Activated CD8-positive, alpha-beta memory T cell treated with anti-CD3 and anti-CD28 coated beads, Interleukin-2, amount 10 ng/mL, durations not matched to agents 7 days and 5 days (primary cell): ENCODE data around the gene ATP1A2. TPM values are rescaled to one million over a fixed set of nuclear protein-coding genes. Genes with fewer than 3 reads are reported as not detected.
"Not testable (repeated sequence)": the region's sequence is repeated elsewhere in the genome, so short reads cannot be mapped to it uniquely, and the experiment has no call there.

Experiments
- ATAC-seq: fragments of 150-1000 bp; cut with Tn5 transposase; one replicate; pipeline ENCODE4 v1.10.0; 2021; ENCODE audit warnings: moderate library complexity
- CTCF ChIA-PET: fragments of 350-600 bp; sonication (Branson Sonifier 250); formaldehyde crosslinking; loops from one replicate; lab custom pipeline; 2021; ENCODE audit warnings: antibody characterized with exemption; lab: Charles Lee
- DNase-seq: peaks from one replicate; pipeline ENCODE4 v3.0.0-alpha.2; 2020
- H3K27ac Mint-ChIP-seq: one replicate; pipeline ENCODE4 v1.8.0; 2021; ENCODE audit warnings: mild to moderate bottlenecking, mixed read lengths
- H3K27me3 Mint-ChIP-seq: one replicate; pipeline ENCODE4 v1.8.0; 2021; ENCODE audit warnings: mixed read lengths
- H3K36me3 Mint-ChIP-seq: one replicate; pipeline ENCODE4 v1.8.0; 2021; ENCODE audit warnings: mild to moderate bottlenecking, mixed read lengths
- H3K4me1 Mint-ChIP-seq: one replicate; pipeline ENCODE4 v1.8.0; 2021; ENCODE audit warnings: mixed read lengths
- H3K4me3 Mint-ChIP-seq: one replicate; pipeline ENCODE4 v1.8.0; 2021; ENCODE audit warnings: mild to moderate bottlenecking, moderate library complexity, mixed read lengths
- H3K9me3 Mint-ChIP-seq: one replicate; pipeline ENCODE4 v1.8.0; 2022; ENCODE audit warnings: low read depth, mixed read lengths
- total RNA-seq, 2 experiments: library from RNA; stranded (reverse); gene quantifications; one replicate each; pipeline ENCODE4 v1.2.3, GENCODE V29; 2021

ATP1A2 gene
- total RNA-seq, 2 experiments from 2014 or later: not detected

DNA sequence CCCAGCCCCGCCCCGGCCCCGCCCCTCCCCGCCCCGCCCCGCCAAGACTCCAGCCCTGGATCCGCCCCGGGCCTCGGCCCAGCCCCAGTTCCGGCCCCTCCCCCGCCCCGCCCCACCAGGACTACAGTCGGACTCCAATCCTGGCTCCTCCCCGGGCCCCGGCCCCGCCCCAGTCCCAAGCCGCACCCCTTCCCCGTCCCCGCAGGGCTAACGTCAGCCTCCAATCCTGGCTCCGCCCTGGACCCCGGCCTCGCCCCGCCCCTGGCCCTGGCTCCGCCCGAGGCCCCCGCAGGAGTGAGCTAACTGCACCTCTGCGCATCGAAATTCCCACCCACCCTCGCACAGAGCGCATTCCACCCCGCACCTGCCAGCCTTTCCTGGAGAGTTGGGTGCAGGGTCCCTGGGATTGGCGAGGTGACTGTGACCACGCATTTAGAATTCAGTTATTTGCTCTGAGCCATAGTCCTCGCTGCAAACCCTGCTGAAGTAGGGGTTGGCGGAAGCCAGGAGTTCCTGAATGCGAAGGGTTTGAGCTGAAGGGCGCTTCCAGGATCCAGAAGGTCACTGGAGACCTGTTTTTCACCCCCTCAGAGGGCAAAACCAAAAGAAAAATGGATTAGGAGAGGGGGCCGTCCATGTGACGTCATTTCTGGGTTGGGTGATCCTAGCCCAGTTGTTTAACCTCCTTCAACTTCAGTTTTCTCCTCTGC, 16.6 kb upstream of the ATP1A2 start:
- Mint-ChIP-seq H3K4me1 (peaks cover 38% of the 10 kb centered on the region), H3K27me3 (no peaks in the 10 kb centered on the region), H3K36me3 (peaks cover 4% of the 10 kb centered on the region), H3K9me3 (no peaks in the 10 kb centered on the region), H3K27ac (peak overlapping the region; percentile 84), H3K4me3 (peak overlapping the region; percentile 70)
- peak; percentile 89 for ATAC-seq
- CTCF ChIA-PET: interaction anchor here (1.1 to 5.0 kb wide), 6 partner anchors 9 to 277 kb away, joined by 3 to 115 read pairs (median 6); partner anchors contain the start of gene KCNJ9
- DNase-seq: peak; percentile 99

DNA sequence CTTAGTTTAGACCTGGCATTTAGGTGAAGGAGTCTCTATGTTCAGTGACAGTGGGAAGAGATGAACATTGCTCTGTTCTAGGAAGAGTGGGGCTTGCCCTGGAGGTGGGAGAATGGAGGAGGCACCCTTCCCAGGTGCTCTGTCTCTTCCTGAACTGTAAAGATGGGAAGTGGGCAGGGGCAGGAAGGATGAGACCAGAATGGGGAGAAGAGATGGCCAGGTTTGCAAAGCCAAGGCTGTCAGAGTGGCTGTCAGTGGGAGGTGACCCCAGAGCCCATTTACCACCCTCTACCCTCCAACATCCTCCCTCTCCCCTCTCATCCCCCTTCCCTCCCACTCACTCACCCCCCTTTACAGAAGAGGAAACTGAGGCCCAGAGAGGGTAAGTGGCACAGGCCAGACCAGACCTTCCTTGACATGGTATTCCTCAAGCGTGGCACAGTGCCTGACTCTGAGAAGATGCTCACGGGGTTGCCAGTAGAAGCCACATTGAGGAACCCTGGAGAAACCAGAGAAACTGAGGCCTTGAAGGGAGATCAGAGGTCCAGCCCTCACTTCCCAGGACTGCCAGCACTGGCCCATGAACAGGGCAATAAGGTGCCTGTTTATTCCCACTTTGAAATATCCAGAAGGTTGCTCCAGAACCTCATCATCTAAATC, 15.7 kb upstream of the ATP1A2 start:
- ATAC-seq (no peak), DNase-seq (no peak)
- Mint-ChIP-seq H3K27ac (peak overlapping the region; percentile 84), H3K4me3 (no peak overlapping the region), H3K4me1 (peaks cover 38% of the 10 kb centered on the region), H3K9me3 (no peaks in the 10 kb centered on the region), H3K36me3 (no peaks in the 10 kb centered on the region), H3K27me3 (no peaks in the 10 kb centered on the region)
- CTCF ChIA-PET: interaction anchor here (0.6 to 6.7 kb wide), 15 partner anchors 9 to 277 kb away, joined by 3 to 115 read pairs (median 10); partner anchors contain the start of genes KCNJ9 and PEX19

DNA sequence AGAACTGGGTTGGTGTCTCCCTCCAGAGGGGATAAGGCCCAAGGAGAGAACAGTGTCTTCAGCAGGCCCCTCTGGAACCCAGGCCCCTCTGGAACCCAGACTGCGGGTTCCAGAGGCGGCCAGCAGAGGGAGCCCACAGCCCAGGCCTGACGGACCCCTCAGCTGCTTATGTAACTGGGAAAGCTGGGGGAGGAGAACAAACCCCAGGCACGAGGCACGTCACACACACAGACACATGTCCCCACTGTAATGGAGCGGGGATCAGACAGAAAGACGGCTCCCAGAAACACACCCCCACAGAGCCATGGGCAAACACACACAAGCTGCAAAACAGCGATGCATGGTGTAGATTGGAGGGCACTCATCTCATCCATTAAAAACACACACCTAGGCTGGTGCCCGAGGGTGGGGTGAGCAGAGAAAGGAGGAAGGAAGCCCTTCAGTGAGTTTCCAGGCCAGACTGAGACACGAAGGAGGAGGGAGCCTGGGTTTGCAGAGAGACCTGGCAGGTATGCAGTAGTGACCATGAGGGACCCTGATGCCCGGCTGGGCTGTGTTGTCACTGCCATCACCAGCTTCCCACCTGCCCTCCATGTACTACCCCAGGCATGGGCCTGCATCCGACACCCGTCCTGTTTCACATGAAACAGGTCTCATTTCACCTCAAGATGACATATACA, 14.4 kb upstream of the ATP1A2 start:
- H3K27me3 Mint-ChIP-seq: no peaks in the 10 kb centered on the region
- no peaks in the 10 kb centered on the region for H3K36me3 Mint-ChIP-seq
- ATAC-seq (peak; percentile 7), DNase-seq (peak; percentile 78)
- H3K4me1 Mint-ChIP-seq: peaks cover 35% of the 10 kb centered on the region
- H3K27ac Mint-ChIP-seq: no peak overlapping the region
- no peak overlapping the region for H3K4me3 Mint-ChIP-seq
- H3K9me3 Mint-ChIP-seq: no peaks in the 10 kb centered on the region
- CTCF ChIA-PET: interaction anchor here (0.7 to 6.7 kb wide), 30 partner anchors 9 to 278 kb away, joined by 3 to 66 read pairs (median 4); partner anchors contain the start of genes DCAF8, KCNJ9 and PEX19

DNA sequence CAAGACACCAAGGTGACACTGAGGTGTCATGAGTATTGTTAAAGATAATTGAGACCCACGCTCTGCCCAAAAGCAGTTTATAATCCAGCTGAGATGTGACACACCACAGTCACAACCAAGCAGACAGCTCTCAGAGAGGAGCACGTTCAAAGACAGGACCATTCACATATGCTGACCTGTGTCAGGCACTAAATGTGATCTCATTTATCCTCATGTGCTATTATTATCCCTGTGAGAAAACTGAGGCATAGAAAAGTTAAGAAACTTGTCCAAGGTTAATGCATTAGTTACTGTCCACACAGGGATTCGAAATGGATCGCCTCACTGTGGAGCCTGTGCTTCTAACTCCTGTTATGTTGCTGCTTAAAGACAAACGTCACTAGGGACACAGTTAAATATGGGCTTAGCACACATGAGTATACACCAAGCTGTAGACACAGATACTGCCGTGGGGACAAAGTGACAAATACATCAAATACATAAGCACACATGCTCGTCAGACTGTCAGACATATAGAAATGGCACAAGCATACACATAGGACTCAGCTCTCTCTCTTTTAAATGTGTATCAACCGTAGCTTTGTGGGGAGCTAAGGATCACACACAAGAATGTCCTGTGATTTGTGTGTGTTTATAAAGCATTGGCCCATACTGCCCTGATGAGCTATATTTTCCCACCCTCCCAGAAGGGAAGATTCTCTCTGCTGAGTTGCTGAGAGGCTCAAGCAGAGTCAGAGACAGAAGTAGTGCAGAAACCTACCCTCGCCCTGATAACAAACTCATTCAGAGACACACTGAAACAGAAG, 13.6 kb upstream of the ATP1A2 start:
- Mint-ChIP-seq H3K4me1 (peaks cover 29% of the 10 kb centered on the region), H3K9me3 (no peaks in the 10 kb centered on the region), H3K4me3 (no peak overlapping the region)

DNA sequence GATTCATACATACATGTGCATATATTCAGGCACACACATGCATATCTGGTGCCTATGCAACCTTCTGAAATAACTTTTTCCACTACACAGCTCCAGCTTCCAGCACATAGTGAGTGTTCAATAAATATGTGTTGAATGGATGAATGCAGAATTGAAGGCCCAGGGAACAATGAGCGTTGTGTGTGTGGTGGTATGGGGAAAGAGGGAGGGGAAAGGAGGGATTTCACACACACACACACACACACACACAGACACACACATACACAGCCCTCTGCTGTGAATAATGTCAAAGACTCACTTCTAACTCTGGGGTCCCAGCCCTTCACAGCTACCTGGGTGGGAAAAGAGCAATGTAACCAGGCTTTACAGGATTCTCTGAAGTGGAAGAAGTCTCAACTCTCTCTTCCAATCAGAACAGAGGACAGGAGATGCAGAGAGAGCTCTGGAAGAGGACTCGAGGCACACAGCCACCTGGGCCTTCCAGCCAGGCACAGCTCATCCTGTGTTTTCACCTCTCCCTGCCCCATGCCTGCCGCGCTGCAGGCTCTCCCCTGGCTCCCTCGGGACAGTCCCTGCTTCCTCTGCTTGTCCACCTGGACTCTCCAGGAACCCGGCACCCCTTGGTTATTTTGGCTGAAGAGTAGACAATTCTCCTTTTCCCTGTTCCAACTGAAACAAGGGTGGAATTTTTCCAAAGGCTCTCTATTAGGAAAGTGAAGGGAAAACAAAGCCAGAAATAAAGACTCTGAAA, 11.7 kb upstream of the ATP1A2 start:
- ATAC-seq (no peak), DNase-seq (no peak)
- CTCF ChIA-PET: interaction anchor here (0.6 to 6.7 kb wide), 8 partner anchors 18 to 273 kb away, joined by 3 to 66 read pairs (median 22); no protein-coding TSS in a partner anchor
- Mint-ChIP-seq H3K27ac (no peak overlapping the region), H3K9me3 (no peaks in the 10 kb centered on the region), H3K4me1 (peaks cover 19% of the 10 kb centered on the region), H3K36me3 (no peaks in the 10 kb centered on the region), H3K27me3 (no peaks in the 10 kb centered on the region), H3K4me3 (no peak overlapping the region)

More for the DNA sequence above, 13.6 kb upstream of the ATP1A2 start:
- CTCF ChIA-PET: interaction anchor here (0.6 to 6.7 kb wide), 23 partner anchors 9 to 277 kb away, joined by 3 to 66 read pairs (median 5); partner anchors contain the start of genes DCAF8, KCNJ9 and PEX19
- H3K36me3 Mint-ChIP-seq: no peaks in the 10 kb centered on the region
- no peak overlapping the region for H3K27ac Mint-ChIP-seq
- ATAC-seq: no peak
- no peak for DNase-seq
- no peaks in the 10 kb centered on the region for H3K27me3 Mint-ChIP-seq

DNA sequence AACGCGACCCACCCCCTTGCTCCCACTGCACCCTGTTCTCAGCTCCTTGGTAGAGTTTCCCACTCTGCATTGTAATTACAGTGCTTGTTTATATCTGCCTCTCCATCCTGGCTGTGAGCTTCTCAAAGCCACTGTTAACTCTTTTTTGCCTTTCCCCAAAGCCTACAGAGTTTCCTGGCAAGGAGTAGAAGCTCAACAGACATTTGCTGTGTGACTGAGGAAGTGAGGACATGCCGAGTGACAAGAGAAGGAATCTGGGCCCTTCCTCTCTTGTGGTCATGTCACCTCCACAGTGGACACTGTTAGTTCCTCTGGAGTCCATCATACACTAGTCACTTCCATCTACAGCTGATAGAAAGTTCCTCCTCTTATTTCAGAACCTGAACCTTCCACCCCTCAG, 11.1 kb upstream of the ATP1A2 start:
- H3K36me3 Mint-ChIP-seq: no peaks in the 10 kb centered on the region
- ATAC-seq (no peak), DNase-seq (no peak)
- H3K4me1 Mint-ChIP-seq: peaks cover 18% of the 10 kb centered on the region
- H3K9me3 Mint-ChIP-seq: no peaks in the 10 kb centered on the region
- no peaks in the 10 kb centered on the region for H3K27me3 Mint-ChIP-seq
- CTCF ChIA-PET: interaction anchor here (0.6 to 6.7 kb wide), 7 partner anchors 19 to 272 kb away, joined by 3 to 66 read pairs (median 8); no protein-coding TSS in a partner anchor
- H3K4me3 Mint-ChIP-seq: no peak overlapping the region
- no peak overlapping the region for H3K27ac Mint-ChIP-seq

DNA sequence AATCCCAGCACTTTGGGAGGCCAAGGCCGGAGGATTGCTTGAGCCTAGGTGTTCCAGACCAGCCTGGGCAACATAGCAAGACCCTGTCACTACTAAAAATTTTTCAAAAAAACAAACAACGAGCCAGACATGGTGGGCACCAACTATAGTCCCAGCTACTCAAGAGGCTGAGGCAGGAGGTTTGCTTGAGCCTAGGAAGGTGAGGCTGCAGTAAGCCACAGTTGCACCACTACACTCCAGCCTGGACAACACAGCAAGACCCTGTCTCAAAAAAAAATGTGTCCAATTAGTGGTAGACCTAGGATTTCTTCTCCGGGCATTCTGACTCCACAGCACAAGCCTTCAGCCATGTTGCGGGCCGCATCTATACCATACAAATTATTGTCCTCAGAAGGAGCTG, 10.4 kb upstream of the ATP1A2 start:
- Mint-ChIP-seq H3K4me3 (no peak overlapping the region), H3K36me3 (no peaks in the 10 kb centered on the region), H3K4me1 (peaks cover 14% of the 10 kb centered on the region), H3K27ac (no peak overlapping the region), H3K27me3 (no peaks in the 10 kb centered on the region), H3K9me3 (no peaks in the 10 kb centered on the region)
- ATAC-seq (no peak), DNase-seq (no peak)
- CTCF ChIA-PET: interaction anchor here (0.7 to 6.7 kb wide), 7 partner anchors 20 to 272 kb away, joined by 3 to 66 read pairs (median 8); no protein-coding TSS in a partner anchor

DNA sequence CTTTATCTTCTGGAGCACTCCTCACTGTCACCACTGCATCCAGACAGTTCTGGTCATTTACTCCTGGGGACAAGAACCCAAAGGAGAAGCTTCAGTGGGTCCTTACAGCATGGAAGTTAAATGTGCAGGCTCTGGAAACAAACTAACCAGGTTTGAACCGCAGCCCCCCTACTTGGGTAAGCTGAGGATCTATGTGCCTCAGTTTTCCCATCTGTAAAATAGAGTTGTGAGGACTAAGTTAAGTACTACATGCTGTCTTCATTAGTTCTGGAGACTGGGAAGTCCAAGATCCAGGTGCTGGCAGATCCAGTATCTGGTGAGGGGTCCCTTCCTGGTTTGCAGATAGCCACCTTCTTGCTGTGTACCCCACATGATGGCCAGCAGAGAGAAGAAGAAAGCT, 8.0 kb upstream of the ATP1A2 start:
- ATAC-seq: no peak
- Mint-ChIP-seq H3K4me1 (peaks cover 10% of the 10 kb centered on the region), H3K4me3 (no peak overlapping the region), H3K27me3 (no peaks in the 10 kb centered on the region), H3K9me3 (no peaks in the 10 kb centered on the region), H3K36me3 (no peaks in the 10 kb centered on the region), H3K27ac (no peak overlapping the region)
- DNase-seq: no peak
- CTCF ChIA-PET: interaction anchor here (0.9 to 2.2 kb wide), 5 partner anchors 10 to 269 kb away, joined by 3 to 11 read pairs (median 6); no protein-coding TSS in a partner anchor

DNA sequence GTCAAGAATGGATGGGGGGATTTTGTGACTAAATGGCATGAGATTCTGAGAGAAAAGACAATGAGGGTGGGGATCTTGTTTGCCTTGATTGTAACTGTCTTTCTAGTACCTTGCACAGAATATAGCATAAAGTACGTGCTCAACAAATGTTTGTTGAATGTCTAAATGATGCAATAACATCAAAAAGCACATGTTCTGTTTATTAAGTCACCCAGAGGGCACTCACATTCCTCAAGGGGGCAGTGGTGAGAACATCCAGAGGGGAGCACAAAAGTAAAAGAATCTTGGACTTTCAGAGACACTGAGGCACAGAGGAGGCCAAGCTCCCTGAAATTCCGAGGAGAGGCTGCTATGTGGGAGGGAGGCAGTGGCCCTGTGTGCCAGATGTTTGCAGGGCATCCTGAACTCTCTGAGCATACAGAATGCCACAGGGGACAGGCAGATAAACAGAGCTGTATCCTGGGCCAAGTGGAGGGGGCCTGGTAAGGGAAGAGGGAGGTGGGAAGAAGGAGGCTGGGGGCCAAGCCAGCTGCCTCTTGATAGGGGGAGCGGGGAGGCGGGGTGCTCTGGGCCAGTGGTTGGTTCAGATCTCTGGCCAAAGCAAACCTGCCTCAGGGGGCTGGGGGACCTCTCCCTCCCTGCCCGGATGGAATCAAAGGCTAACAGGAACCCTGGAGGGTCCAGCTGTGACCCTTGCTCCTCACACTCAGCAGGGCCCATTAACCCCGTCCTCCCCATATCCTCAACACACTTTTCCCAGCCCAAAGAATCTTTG, 6.5 kb upstream of the ATP1A2 start:
- no peaks in the 10 kb centered on the region for H3K36me3 Mint-ChIP-seq
- H3K27ac Mint-ChIP-seq: peak overlapping the region; percentile 20
- DNase-seq (peak; percentile 63), ATAC-seq (peak; percentile 42)
- no peaks in the 10 kb centered on the region for H3K9me3 Mint-ChIP-seq
- no peak overlapping the region for H3K4me3 Mint-ChIP-seq
- no peaks in the 10 kb centered on the region for H3K27me3 Mint-ChIP-seq
- CTCF ChIA-PET: interaction anchor here (1.0 to 2.2 kb wide), 9 partner anchors 8 to 183 kb away, joined by 3 to 11 read pairs (median 6); partner anchors contain the start of gene IGSF8
- H3K4me1 Mint-ChIP-seq: peaks cover 3% of the 10 kb centered on the region

DNA sequence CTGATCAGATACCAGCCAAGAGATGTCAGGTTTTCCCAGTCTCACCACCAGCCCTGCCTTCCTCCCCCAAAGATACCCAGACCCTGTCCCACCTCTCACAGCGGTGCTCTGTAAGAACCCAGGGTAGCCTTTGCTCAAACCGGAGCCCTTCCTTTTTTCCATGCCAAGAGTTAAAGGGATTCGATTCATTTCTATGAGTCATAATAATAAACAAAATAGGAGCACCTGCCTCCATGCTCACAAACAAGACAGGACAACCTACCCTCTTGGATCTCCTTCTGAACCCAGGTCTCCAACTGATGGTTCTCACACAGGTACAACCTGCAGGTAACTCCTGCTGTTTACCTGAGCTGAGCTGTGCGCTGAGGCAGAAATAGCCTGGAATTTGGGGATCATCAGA, 5.9 kb upstream of the ATP1A2 start:
- Mint-ChIP-seq H3K36me3 (no peaks in the 10 kb centered on the region), H3K27ac (no peak overlapping the region), H3K27me3 (peaks cover 2% of the 10 kb centered on the region), H3K4me1 (peaks cover 3% of the 10 kb centered on the region), H3K4me3 (no peak overlapping the region), H3K9me3 (no peaks in the 10 kb centered on the region)
- CTCF ChIA-PET: interaction anchor here (1.2 to 2.2 kb wide), 3 partner anchors 8 to 182 kb away, joined by 3 to 11 read pairs (median 6); no protein-coding TSS in a partner anchor
- no peak for ATAC-seq
- DNase-seq: no peak

DNA sequence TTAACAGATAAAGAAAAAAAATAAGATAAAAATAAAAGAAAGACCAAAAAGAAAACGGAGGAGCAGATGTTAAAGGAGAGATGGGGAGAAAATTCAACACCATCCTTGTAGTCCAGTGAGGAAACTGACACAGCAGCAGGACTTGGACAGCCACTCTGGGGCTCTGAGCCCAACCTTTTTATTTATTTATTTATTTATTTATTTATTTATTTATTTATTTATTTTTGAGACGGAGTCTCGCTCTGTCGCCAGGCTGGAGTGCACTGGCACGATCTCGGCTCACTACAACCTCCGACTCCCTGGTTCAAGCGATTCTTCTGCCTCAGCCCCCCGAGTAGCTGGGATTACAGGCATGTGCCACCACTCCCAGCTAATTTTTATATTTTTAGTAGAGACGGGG, 4.1 kb upstream of the ATP1A2 start:
- H3K27ac Mint-ChIP-seq, H3K27me3 Mint-ChIP-seq, H3K4me1 Mint-ChIP-seq, H3K36me3 Mint-ChIP-seq, ATAC-seq, H3K4me3 Mint-ChIP-seq, CTCF ChIA-PET, DNase-seq, H3K9me3 Mint-ChIP-seq: not testable (repeated sequence)
